Colonic mucosa (tissue), 4 donors: ENCODE data around the gene SHMT2. TPM values are rescaled to one million over a fixed set of nuclear protein-coding genes. Genes with fewer than 3 reads are reported as not detected.

Source experiments
- DNase-seq: peaks from one replicate; pipeline ENCODE4 v3.0.0-alpha.2; 2020
- H3K27ac ChIP-seq: fragments of 200-600 bp; one replicate; pipeline ENCODE4 v1.8.0; 2021
- H3K27me3 ChIP-seq: fragments of 200-600 bp; one replicate; pipeline ENCODE4 v1.8.0; 2021
- H3K36me3 ChIP-seq: fragments of 200-600 bp; one replicate; pipeline ENCODE4 v1.8.0; 2021
- H3K4me1 ChIP-seq: fragments of 200-600 bp; one replicate; pipeline ENCODE4 v1.8.0; 2021; ENCODE audit warnings: mild to moderate bottlenecking
- H3K4me3 ChIP-seq: fragments of 200-600 bp; one replicate; pipeline ENCODE4 v1.8.0; 2021
- H3K9ac ChIP-seq, 2 donors: one replicate each; pipeline ENCODE4 v1.7.0; 2013; ENCODE audit warnings: control low read depth in 2 of 2, low read depth in 2 of 2, low read length in 2 of 2
- H3K9me3 ChIP-seq: fragments of 200-600 bp; one replicate; pipeline ENCODE4 v1.8.0; 2021
- intact Hi-C: fragments of 100-400 bp; cut with DNase I; formaldehyde crosslinking; loops from one replicate; pipeline ENCODE4 v1.14.1; 2022
- total RNA-seq, 2 donors: library from RNA; stranded (reverse); fragmentation: NEBNext Ultra II Directional in 1 of 2; extraction: Animal tissue kit (Norgen Biotek cat#: 25700) in 1 of 2; gene quantifications; one replicate each; pipeline ENCODE4 v1.2.1, GENCODE V29; 2021
- TF ChIP-seq, protein P1 (sequence below): fragments of 200-600 bp; IDR thresholded peaks from one replicate; pipeline ENCODE4 v1.8.0; 2022; ENCODE audit warnings: antibody characterized with exemption, mild to moderate bottlenecking
- donor health status: healthy.
- donor health status: DM: no; HTN: no; CAD: no.
- donor health status: DM: no; HTN: no; CAD: no.

SHMT2 gene
- total RNA-seq, 2 donors from 2014 or later: 69.4 to 160 TPM

DNA sequence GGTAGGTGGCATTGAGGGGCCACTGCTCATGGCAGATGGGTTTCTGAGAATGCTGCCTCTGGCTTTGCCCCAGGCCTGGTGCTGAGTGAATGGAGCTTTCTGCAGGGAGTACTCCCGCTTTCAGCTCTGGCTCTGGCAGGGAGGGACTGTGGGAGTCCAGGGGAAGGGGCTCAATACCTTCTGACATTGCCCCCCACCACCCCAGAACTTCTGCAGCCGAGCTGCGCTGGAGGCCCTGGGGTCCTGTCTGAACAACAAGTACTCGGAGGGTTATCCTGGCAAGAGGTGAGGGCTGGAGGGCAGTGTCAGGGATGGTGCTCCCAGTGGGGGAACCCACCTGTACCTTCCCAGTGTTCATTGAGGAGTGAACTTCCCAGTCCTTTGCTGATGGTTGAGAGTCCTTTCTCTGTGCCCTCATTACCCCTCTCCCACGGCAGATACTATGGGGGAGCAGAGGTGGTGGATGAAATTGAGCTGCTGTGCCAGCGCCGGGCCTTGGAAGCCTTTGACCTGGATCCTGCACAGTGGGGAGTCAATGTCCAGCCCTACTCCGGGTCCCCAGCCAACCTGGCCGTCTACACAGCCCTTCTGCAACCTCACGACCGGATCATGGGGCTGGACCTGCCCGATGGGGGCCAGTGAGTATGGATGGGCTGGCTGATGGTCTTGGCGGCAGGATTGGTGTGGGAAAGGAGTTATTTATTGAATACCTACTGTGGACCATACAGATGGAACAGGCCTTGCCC, 1.9 kb downstream of the SHMT2 start:
- H3K4me1 ChIP-seq: peaks cover 5% of the 10 kb centered on the region
- H3K4me3 ChIP-seq: no peak overlapping the region
- H3K9me3 ChIP-seq: no peaks in the 10 kb centered on the region
- intact Hi-C loops: no loop called here
- H3K36me3 ChIP-seq: peaks cover 9% of the 10 kb centered on the region
- no peak overlapping the region for H3K27ac ChIP-seq
- DNase-seq: no peak
- H3K27me3 ChIP-seq: peaks cover 13% of the 10 kb centered on the region
- TF ChIP-seq, protein P1, sequence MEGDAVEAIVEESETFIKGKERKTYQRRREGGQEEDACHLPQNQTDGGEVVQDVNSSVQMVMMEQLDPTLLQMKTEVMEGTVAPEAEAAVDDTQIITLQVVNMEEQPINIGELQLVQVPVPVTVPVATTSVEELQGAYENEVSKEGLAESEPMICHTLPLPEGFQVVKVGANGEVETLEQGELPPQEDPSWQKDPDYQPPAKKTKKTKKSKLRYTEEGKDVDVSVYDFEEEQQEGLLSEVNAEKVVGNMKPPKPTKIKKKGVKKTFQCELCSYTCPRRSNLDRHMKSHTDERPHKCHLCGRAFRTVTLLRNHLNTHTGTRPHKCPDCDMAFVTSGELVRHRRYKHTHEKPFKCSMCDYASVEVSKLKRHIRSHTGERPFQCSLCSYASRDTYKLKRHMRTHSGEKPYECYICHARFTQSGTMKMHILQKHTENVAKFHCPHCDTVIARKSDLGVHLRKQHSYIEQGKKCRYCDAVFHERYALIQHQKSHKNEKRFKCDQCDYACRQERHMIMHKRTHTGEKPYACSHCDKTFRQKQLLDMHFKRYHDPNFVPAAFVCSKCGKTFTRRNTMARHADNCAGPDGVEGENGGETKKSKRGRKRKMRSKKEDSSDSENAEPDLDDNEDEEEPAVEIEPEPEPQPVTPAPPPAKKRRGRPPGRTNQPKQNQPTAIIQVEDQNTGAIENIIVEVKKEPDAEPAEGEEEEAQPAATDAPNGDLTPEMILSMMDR: no peak
- no peak overlapping the region for H3K9ac ChIP-seq

DNA sequence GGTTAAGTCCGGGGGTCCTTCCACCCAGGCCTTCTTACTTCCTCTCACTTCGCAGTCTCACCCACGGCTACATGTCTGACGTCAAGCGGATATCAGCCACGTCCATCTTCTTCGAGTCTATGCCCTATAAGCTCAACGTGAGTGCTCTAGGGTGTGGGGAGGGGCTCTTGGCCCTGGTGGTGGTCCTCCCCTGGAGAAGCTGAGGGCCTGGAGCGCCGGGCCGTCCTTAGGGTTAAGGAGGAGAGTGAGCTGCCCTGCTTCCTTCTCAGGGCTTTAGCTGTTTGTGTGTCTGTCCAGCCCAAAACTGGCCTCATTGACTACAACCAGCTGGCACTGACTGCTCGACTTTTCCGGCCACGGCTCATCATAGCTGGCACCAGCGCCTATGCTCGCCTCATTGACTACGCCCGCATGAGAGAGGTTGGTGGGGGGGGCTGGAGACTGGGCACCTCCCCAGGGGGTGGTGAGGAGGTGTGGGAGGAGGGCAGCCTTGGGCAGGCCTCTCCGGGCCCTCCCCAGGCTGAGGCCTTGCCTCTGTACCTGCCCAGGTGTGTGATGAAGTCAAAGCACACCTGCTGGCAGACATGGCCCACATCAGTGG, 2.7 kb downstream of the SHMT2 start:
- Histone ChIP-seq H3K9me3 (no peaks in the 10 kb centered on the region), H3K4me3 (no peak overlapping the region), H3K27ac (no peak overlapping the region), H3K27me3 (peaks cover 14% of the 10 kb centered on the region), H3K4me1 (peaks cover 5% of the 10 kb centered on the region), H3K36me3 (peaks cover 9% of the 10 kb centered on the region), H3K9ac (no peak overlapping the region)
- TF ChIP-seq, protein P1: no peak
- DNase-seq: no peak
- intact Hi-C loops: no loop called here

DNA sequence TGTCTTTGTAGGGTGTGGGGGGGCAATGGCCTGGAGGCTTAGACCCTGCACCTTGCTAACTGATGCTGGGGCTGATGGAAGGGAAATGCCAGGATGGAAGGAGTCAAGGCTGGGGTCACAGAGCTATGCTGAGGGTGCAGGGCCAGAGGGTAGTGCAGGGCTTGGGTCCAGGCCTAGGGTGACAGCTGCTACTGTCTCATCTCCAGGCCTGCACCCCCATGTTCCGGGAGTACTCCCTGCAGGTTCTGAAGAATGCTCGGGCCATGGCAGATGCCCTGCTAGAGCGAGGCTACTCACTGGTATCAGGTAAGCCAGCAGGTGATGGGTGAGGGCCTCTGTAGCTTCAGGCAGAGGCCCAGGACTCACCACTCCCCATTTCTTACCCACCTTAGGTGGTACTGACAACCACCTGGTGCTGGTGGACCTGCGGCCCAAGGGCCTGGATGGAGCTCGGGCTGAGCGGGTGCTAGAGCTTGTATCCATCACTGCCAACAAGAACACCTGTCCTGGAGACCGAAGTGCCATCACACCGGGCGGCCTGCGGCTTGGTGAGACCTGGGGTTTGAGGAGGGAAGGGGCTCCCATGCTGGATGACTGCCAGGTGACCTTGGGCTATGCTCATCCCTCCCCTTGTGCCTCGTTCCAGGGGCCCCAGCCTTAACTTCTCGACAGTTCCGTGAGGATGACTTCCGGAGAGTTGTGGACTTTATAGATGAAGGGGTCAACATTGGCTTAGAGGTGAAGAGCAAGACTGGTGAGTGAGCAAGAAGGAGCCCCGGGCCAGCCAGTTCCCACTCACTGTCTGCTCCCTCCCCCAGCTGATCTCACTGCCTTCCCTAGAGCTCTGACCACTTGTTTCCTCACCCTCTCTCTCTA, 4.1 kb downstream of the SHMT2 start:
- no peak overlapping the region for H3K27ac ChIP-seq
- H3K4me1 ChIP-seq: peaks cover 12% of the 10 kb centered on the region
- no peak overlapping the region for H3K9ac ChIP-seq
- H3K9me3 ChIP-seq: no peaks in the 10 kb centered on the region
- DNase-seq: no peak
- peaks cover 9% of the 10 kb centered on the region for H3K36me3 ChIP-seq
- peaks cover 27% of the 10 kb centered on the region for H3K27me3 ChIP-seq
- TF ChIP-seq, protein P1: no peak
- intact Hi-C loops: no loop called here
- no peak overlapping the region for H3K4me3 ChIP-seq

DNA sequence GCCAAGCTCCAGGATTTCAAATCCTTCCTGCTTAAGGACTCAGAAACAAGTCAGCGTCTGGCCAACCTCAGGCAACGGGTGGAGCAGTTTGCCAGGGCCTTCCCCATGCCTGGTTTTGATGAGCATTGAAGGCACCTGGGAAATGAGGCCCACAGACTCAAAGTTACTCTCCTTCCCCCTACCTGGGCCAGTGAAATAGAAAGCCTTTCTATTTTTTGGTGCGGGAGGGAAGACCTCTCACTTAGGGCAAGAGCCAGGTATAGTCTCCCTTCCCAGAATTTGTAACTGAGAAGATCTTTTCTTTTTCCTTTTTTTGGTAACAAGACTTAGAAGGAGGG, 4.7 kb downstream of the SHMT2 start:
- H3K9ac ChIP-seq: no peak overlapping the region
- no peak overlapping the region for H3K4me3 ChIP-seq
- peaks cover 31% of the 10 kb centered on the region for H3K27me3 ChIP-seq
- peaks cover 9% of the 10 kb centered on the region for H3K36me3 ChIP-seq
- H3K9me3 ChIP-seq: no peaks in the 10 kb centered on the region
- no peak for DNase-seq
- peaks cover 16% of the 10 kb centered on the region for H3K4me1 ChIP-seq
- intact Hi-C loops: no loop called here
- TF ChIP-seq, protein P1: no peak
- H3K27ac ChIP-seq: no peak overlapping the region

DNA sequence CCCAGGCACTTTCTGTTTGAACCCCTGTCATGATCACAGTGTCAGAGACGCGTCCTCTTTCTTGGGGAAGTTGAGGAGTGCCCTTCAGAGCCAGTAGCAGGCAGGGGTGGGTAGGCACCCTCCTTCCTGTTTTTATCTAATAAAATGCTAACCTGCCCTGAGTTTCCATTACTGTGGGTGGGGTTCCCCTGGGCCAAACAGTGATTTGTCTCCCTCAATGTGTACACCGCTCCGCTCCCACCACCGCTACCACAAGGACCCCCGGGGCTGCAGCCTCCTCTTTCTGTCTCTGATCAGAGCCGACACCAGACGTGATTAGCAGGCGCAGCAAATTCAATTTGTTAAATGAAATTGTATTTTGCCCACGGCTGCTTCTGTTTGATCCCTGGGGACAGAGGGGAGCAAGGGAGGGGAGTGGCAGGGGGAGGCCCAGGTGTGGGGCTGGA, 5.1 kb downstream of the SHMT2 start:
- Histone ChIP-seq H3K27ac (no peak overlapping the region), H3K9ac (no peak overlapping the region), H3K36me3 (peaks cover 9% of the 10 kb centered on the region), H3K27me3 (peaks cover 35% of the 10 kb centered on the region), H3K4me3 (no peak overlapping the region), H3K9me3 (no peaks in the 10 kb centered on the region), H3K4me1 (peaks cover 16% of the 10 kb centered on the region)
- no peak for DNase-seq
- TF ChIP-seq, protein P1: no peak
- intact Hi-C loops: no loop called here
